DND-41 (cell line): ENCODE data around the gene IRAG1.

Source experiments
- ATAC-seq: fragments of 200-7000 bp; cut with Tn5 transposase; 3 replicates; pipeline ENCODE4 v1.9.1; 2021; ENCODE audit warnings: low read depth; ENCODE audit not compliant: insufficient read depth
- DNase-seq: peaks from one replicate; pipeline ENCODE4 v3.0.0-alpha.2; 2020
- H2AFZ ChIP-seq: 2 replicates; pipeline ENCODE4 v1.6.0; 2012; ENCODE audit warnings: low read depth, low read length
- H3K27ac ChIP-seq: 2 replicates; pipeline ENCODE4 v1.5.1; 2012; ENCODE audit warnings: low read length, inconsistent platforms
- H3K27me3 ChIP-seq: fragments of 200-600 bp; sonication (generic); 2 replicates; pipeline ENCODE4 v1.6.0; 2012; ENCODE audit warnings: low read length, mild to moderate bottlenecking, inconsistent platforms; ENCODE audit not compliant: insufficient read depth, poor library complexity
- H3K36me3 ChIP-seq: 2 replicates; pipeline ENCODE4 v1.5.1; 2012; ENCODE audit warnings: low read length, inconsistent platforms; ENCODE audit not compliant: insufficient read depth
- H3K4me1 ChIP-seq: 2 replicates; pipeline ENCODE4 v1.5.1; 2012; ENCODE audit warnings: mild to moderate bottlenecking, low read length; ENCODE audit not compliant: insufficient read depth
- H3K4me2 ChIP-seq: 2 replicates; pipeline ENCODE4 v1.6.0; 2012; ENCODE audit warnings: mild to moderate bottlenecking, moderate library complexity, low read length, inconsistent platforms; ENCODE audit not compliant: insufficient read depth
- H3K4me3 ChIP-seq, 2 experiments: fragments of 200-600 bp in 1 of 2; shearing (Covaris generic) in 1 of 2; 2 replicates each; pipeline ENCODE4 v1.5.1; 2012 to 2016; ENCODE audit warnings: inconsistent platforms in 2 of 2, low read length in 2 of 2, mild to moderate bottlenecking in 2 of 2, low read depth in 1 of 2, moderate library complexity in 1 of 2
- H3K79me2 ChIP-seq: 2 replicates; pipeline ENCODE4 v1.6.0; 2012; ENCODE audit warnings: low read length, inconsistent platforms; ENCODE audit not compliant: insufficient read depth
- H3K9ac ChIP-seq: 2 replicates; pipeline ENCODE4 v1.6.0; 2012; ENCODE audit warnings: low read depth, mild to moderate bottlenecking, inconsistent platforms, low read length, moderate library complexity
- H3K9me3 ChIP-seq: 2 replicates; pipeline ENCODE4 v1.5.1; 2012; ENCODE audit warnings: low read length, moderate library complexity, mild to moderate bottlenecking, inconsistent platforms; ENCODE audit not compliant: insufficient read depth, severe bottlenecking
- H4K20me1 ChIP-seq: 2 replicates; pipeline ENCODE4 v1.6.0; 2012; ENCODE audit warnings: low read length; ENCODE audit not compliant: insufficient read depth
- EZH2 ChIP-seq: IDR thresholded peaks from 3 replicates; pipeline ENCODE4 v1.6.1; 2012; ENCODE audit warnings: borderline replicate concordance, low read depth, mild to moderate bottlenecking, moderate library complexity, low read length, inconsistent platforms; ENCODE audit not compliant: severe bottlenecking
- TF ChIP-seq, protein P1 (sequence below): IDR thresholded peaks from 2 replicates; pipeline ENCODE4 v1.5.1; 2012; ENCODE audit warnings: borderline replicate concordance, low read length, moderate library complexity, mild to moderate bottlenecking; ENCODE audit not compliant: poor library complexity, severe bottlenecking; ENCODE audit errors: extremely low read depth

Gene IRAG1

DNA sequence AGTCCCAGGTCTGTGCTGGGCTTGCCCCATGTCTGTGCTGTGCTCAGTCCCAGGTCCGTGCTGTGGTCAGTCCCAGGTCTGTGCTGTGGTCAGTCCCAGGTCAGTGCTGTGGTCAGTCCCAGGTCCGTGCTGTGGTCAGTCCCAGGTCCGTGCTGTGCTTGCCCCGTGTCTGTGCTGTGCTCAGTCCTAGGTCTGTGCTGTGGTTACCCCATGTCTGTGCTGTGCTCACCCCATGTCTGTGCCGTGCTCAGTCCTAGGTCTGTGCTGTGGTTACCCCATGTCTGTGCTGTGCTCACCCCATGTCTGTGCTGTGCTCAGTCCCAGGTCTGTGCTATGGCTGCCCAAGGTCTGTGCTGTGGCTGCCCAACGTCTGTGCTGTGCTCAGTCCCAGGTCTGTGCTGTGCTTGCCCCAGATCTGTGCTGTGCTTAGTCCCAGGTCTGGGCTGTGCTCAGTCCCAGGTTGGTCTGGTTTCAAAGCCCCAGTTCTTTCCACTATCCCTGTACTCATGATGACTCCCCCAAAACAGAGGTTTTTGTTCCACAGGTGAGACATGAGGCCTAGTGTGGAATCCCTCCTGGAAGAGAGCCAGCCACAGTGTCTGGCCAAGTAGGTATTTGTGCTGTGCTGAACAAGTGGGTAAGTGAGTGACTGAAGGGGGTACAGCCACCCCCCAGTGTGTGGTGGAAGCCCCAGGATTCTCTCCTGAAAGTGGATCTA, 34.8 kb downstream of the IRAG1 start:
- no peaks in the 10 kb centered on the region for H3K4me1 ChIP-seq
- no peaks in the 10 kb centered on the region for H3K9me3 ChIP-seq
- H3K27me3 ChIP-seq, result peaks cover 10% of the 10 kb centered on the region
- H3K4me3 ChIP-seq, result no peak overlapping the region
- H3K79me2 ChIP-seq, result no peaks in the 10 kb centered on the region
- no peaks in the 10 kb centered on the region for H3K36me3 ChIP-seq
- ATAC-seq (no peak), DNase-seq (no peak)
- TF ChIP-seq EZH2, result no peak
- TF ChIP-seq, protein P1, sequence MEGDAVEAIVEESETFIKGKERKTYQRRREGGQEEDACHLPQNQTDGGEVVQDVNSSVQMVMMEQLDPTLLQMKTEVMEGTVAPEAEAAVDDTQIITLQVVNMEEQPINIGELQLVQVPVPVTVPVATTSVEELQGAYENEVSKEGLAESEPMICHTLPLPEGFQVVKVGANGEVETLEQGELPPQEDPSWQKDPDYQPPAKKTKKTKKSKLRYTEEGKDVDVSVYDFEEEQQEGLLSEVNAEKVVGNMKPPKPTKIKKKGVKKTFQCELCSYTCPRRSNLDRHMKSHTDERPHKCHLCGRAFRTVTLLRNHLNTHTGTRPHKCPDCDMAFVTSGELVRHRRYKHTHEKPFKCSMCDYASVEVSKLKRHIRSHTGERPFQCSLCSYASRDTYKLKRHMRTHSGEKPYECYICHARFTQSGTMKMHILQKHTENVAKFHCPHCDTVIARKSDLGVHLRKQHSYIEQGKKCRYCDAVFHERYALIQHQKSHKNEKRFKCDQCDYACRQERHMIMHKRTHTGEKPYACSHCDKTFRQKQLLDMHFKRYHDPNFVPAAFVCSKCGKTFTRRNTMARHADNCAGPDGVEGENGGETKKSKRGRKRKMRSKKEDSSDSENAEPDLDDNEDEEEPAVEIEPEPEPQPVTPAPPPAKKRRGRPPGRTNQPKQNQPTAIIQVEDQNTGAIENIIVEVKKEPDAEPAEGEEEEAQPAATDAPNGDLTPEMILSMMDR, result no peak
- H4K20me1 ChIP-seq, result no peaks in the 10 kb centered on the region
- H3K27ac ChIP-seq, result no peak overlapping the region
- H3K4me2 ChIP-seq, result no peak overlapping the region
- no peak overlapping the region for H2AFZ ChIP-seq
- no peak overlapping the region for H3K9ac ChIP-seq

DNA sequence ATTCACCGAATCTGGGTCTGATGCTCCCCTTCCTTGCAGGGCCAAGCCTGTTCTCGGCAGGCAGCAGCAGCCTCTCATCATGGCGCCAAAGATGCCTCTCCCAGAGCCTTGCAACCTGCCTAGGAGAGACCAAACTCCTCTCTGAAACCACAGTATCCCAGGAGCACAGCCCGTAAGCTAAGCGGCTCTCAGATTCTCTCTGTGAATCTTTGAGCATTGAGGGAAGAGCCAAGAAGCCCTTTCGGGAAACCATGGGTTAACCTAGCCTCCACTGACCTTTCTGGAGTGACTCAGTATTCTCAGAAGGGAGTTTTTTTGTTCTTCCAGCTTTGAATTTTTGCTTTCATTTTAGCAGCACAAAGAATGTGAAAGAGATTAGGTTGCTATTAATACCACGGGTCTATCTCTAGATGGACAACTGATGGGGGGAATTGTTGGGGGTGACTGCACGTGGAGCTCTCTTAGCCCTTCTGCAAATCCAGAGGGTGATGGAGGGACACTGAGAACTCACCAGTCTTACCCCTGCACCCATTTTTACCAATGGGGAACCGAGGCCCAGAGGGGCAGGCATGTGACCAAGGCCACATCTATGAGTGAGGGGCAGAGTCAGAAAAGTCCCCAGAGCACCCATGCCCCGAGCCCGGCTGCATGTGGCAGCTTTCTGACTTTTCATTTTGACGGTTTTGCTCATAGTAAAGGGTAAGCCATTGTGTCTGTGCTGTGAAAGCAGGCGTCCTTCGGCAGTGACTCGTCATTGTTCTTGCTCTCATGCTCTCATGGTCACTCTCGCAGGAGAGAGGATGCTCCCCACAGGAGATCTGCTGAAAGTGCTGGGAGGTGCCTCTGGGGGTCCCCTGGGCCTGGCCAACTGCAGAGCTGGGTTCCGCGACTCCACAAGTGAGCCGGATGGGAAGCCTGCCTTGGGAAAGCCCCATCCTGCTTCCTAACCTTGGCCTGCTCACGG, 36.0 kb downstream of the IRAG1 start:
- H3K4me3 ChIP-seq, result no peak overlapping the region
- no peak overlapping the region for H3K27ac ChIP-seq
- no peaks in the 10 kb centered on the region for H3K79me2 ChIP-seq
- no peak overlapping the region for H3K9ac ChIP-seq
- no peaks in the 10 kb centered on the region for H3K4me1 ChIP-seq
- DNase-seq, result no peak
- no peaks in the 10 kb centered on the region for H3K9me3 ChIP-seq
- H3K4me2 ChIP-seq, result no peak overlapping the region
- H3K27me3 ChIP-seq, result peaks cover 10% of the 10 kb centered on the region
- no peaks in the 10 kb centered on the region for H3K36me3 ChIP-seq
- ATAC-seq, result no peak
- TF ChIP-seq EZH2, result no peak
- TF ChIP-seq, protein P1, result no peak
- no peaks in the 10 kb centered on the region for H4K20me1 ChIP-seq
- no peak overlapping the region for H2AFZ ChIP-seq

DNA sequence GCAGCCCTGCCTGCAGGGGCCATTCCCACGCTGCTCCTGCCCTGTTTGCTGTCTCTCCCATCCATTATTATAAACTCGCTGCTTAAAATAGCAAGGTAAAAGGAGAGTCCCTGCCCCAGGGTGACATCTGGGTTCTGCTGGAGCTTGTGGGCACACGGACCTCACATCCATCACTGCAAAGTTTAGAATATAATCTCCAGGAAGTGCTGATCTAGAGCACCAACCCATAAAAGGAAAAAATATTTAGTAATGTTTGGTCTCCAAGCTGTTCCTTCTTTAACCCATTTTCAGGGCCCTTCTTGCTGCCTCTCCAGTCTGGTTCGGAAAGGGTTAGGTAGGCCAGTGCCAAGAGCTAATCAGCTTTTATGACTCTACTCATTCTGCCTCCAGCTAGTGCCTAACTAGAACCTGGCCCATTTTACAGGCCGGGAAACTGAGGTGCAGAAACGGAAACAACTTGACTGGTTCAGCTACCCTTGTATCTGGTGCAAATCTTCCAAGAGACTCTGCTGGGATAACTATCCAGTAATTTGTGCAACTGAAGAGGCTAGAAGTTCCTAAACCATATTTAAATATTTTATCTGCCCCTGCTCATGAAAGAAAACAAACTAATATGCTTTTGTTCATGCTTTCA, 37.5 kb downstream of the IRAG1 start:
- no peak overlapping the region for H2AFZ ChIP-seq
- DNase-seq (no peak), ATAC-seq (no peak)
- no peaks in the 10 kb centered on the region for H3K36me3 ChIP-seq
- TF ChIP-seq EZH2, result no peak
- TF ChIP-seq, protein P1, result no peak
- H3K4me1 ChIP-seq, result no peaks in the 10 kb centered on the region
- no peak overlapping the region for H3K27ac ChIP-seq
- H3K9me3 ChIP-seq, result no peaks in the 10 kb centered on the region
- peaks cover 7% of the 10 kb centered on the region for H3K27me3 ChIP-seq
- no peak overlapping the region for H3K4me2 ChIP-seq
- H3K4me3 ChIP-seq, result no peak overlapping the region
- no peaks in the 10 kb centered on the region for H3K79me2 ChIP-seq
- H3K9ac ChIP-seq, result no peak overlapping the region
- no peaks in the 10 kb centered on the region for H4K20me1 ChIP-seq
